GM10847 (cell line): ENCODE data around the gene PIR.
A peak's percentile ranks its signal among the peaks of the same experiment; 100 is the strongest.

ENCODE experiments used
- POLR2A ChIP-seq: IDR thresholded peaks from 2 replicates; pipeline ENCODE4 v1.6.1; 2011; ENCODE audit not compliant: insufficient read length; ENCODE audit errors: extremely low read depth

PIR gene

DNA sequence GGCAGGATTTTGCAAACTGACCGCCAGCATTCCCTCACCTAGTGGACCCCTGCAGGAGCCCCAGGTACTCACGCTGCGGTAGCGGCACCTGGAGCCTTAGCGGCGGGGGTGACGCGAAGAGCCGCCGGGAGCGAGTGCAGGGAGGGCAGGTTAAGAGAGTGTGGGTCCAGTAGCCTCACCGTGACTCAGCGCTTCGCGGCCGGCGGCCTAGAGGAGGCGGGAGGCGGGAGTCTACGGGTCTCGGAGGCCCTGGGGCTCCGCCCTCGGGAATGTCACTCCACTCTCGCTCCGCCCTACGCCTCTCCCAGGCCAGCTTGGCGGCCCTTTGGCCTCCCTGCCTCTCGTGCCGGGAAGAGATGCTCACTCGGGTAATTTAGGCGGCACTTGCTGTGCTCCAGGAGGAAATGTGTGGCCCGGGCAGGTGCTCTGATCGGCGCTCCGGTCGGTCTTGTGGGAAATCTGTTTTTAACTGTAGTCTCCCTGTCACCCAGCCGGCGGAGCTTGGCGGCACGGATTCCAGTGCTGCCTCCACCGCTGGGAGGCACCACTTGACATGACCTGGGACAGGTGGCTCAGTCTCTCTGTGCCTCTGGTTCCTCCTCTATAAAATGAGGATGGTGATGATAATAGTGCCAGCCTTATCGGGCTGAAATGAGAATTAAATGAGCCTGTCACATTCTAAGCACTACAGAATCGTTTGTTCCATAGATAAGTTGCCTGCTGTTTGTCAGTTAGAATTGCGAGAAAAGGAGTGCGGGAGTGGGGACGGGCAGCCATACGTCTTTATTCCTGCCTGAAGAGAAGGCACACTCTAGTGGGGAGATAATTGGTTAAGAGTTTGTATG lies at the start of gene PIR:
PIR (minus strand) TSS at position 216 of the 845 bp plus-strand sequence. CDS start 2,076 bp downstream, outside the sequence.
- TF ChIP-seq POLR2A: peak; percentile 19

DNA sequence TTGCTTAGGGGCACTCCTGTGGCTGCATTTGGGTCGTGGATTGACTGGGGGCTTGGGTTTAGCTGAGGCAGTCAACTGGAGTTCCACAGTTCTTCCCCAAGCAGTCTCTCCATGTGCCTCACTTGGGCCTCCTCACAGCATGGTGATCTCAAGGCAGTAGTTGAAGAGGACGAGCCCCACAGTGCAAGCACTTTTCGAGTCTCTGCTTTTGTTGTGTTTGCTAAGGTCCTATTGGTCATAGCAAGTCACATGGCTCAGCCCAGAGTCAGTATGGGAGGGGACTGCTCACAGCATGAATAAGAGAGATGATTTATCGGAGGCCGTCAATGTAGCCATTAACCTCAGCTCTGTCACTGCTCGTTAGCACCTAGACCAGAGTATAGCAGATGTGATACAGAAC lies 37.2 kb upstream of the PIR start:
- TF ChIP-seq POLR2A: no peak

DNA sequence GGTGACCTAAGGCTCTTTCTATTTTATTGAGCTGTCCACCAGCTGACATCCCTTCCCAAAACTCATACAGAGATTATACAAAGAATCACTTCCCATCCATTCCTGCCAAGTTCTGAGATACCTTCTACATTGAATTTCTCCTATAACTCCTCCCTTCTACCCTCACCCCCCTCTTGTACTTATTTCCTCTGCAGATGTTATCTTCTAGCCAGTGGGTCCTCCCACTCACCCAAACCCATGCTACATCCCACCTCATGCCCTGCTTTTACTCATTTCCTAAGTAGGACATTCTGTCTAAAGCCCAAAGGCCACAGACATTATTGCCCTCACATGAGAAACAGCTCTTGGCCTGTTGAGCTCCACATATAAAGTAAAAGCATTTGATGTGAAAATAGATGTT lies 36.0 kb upstream of the PIR start:
- no peak for TF ChIP-seq POLR2A

DNA sequence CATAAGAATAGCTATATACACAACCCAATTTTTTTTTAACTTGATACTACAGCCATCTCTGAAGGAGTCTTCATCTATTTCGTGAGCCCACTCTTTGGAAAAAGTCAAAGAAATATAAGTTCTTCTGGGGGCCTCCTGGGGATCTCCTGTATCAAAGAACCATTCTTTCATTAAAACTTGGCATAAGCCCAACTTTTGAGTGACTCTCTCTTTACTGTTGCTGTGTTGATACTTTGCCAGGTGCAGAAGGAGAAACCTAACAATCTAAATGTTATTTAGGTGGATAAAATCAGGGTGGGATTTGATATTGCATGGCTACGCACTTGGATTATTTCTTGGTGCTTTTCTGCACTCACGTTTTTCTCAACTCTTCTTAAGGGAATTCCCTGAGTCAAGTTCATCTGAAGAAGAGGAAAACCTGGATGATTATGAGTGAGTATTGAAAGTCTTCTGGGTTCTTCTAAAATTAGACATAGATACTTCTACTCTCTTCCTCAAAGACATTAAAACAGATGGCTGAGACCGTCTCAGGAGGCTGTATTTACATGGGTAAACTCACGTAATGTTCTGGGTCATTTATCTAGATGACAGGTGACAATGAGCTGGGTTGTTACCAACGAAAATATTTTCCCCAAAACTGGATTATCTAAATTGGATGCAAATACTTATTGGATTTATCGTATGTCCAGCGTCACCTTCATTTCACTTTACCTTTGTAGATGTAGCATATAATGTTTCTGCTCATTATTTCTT lies 32.7 kb upstream of the PIR start:
- no peak for TF ChIP-seq POLR2A

DNA sequence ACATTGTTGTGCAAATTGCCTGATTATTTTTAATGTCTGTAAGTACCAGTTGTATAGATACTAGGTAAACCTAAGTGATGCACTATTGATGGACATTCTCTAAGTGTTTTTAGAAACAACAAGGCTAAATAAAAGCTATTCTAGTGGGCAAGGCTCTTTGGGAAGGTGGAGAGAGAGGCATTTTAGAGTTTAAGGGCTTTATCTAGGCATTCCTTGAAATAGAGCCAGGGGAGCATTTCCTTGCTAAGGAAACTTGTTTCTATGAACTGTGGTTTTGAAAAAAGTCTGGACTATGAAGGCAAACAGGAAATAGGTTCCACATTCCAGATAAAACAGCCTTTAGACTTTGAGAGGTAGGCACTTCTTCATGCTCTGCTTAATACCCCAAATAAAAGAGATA lies 31.3 kb upstream of the PIR start:
- TF ChIP-seq POLR2A: no peak

DNA sequence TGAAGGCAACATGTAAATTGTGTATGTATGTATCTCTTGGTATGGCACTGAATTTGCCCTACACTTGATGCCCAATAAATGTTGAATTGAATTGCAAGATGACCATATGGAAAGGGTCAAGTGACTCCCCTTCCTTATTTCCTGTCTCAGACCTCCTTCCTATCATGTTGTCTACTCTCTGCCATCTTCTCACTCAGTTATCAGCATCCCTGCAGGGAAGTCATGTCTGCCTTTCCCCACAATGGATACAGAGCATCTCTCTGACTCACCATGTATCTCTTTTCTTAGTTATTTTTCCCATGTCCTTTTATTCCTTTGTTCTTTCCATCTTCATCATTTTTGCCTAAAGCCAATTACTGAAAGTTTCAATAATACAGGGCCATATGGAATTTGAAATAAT lies 30.0 kb upstream of the PIR start:
- TF ChIP-seq POLR2A: no peak

DNA sequence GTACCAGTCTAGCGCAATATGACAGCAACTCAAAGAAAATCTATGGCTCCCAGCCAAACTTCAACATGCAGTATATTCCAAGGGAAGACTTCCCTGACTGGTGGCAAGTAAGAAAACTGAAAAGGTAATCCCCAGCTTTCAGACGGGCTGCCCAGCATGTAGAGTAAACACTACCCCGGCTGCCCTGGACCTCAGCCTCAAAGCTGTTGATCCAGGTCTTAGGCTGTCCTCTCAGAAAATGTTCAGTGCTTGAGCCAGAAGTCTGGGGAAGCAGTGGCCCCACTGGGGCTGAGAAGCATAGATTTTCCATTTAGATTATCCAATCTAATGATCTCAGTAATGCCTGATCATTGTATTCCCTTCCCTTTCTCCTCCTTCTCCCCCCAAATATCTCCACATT lies 29.3 kb upstream of the PIR start:
- no peak for TF ChIP-seq POLR2A

DNA sequence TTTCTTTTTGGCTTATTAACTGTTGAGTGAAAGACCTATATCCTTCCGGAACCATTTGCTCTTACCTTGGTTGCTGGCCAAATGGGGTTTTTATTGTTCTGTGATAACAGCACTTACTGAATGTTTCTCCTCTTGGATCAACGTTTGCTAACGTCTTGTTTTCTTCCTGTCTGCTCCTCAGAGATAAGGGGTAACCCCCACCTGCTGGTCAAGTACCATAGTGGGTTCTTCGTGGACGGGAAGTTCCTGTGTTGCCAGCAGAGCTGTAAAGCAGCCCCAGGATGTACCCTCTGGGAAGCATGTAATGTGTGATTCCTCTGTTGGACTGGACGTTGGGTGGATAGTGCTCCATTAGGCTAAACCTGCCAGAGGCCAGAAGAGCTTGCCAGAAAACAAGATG lies 22.8 kb upstream of the PIR start:
- no peak for TF ChIP-seq POLR2A

DNA sequence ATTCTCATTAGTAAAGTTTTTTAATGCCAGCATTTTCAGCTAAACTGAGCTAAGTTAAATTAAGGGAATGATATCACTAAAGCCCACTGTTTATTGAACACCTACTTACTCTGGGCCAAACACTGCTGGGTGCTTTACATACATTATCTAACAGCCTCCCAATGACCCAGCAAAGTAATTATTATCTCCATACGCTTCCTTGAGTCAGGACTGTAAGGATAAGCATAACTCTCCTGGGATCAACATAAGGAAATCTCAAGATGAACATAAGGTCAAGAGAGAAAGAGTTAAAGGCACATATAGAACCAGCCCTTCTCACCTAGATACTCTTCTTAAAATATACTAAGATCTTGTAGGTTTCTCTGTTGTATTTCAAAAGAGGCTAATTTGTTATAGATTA lies 21.1 kb upstream of the PIR start:
- TF ChIP-seq POLR2A: no peak

DNA sequence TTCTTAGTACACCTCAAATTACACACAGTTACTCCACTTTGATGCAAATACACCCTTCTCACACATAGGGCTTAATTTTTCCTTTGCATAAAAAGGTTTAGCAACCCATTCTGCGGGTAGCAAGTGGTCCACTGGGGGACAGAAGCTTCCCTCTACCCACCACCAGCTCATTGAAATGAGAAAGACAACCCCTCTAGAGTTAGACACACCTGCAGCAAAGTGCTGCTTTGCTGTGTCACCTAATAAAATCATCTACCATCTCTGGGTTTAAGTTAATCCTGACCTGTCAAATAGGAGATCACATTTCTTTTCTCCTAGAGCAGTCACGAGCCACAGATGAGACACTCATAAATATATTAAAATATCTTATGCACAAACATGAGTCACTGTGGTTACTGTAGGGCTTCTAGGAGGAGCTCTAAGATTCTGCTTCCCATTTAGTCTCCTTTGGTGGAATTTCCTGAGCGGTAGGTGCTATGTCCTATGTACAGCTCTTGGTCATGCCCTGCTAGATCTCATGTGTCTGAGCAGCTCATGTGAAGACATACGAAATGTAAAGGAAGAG lies 19.4 kb upstream of the PIR start:
- TF ChIP-seq POLR2A: no peak

DNA sequence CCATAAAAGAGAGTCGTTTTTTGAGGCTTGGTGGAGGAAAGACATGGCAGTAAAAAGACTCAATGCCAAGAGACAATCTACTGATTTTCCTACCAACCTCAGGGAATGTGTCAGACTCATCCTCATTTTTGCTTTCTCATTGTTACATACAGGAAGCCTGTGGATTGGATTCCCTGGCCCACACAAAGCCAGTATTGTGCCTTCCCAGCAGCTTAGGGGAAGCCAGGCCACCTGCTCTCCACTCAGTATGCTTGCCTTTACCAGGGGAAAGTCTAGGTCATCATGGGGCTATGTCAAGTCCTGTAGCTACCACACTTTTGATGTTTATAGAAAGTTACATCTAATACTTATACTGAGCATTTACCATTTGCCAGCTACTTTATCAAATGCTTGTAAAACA lies 18.4 kb upstream of the PIR start:
- no peak for TF ChIP-seq POLR2A

DNA sequence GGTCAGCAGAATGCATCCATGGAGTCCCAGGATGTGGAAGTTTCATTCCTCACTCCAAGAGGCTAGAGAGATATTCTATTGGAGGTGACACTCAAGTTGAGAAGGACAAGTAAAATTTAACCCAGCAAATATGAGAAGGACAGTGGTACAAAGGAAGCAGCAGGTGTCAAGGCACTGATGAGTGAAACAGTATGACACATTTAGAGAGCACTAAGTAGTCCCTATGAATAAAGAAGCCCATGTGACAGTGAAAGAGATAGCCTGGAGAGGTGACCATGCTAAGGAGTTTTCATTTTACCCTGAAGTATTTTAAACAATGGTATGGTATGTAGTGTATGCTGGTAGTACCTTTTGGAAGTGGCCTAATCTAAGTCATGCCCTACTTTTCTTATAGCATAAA lies 16.7 kb upstream of the PIR start:
- no peak for TF ChIP-seq POLR2A

DNA sequence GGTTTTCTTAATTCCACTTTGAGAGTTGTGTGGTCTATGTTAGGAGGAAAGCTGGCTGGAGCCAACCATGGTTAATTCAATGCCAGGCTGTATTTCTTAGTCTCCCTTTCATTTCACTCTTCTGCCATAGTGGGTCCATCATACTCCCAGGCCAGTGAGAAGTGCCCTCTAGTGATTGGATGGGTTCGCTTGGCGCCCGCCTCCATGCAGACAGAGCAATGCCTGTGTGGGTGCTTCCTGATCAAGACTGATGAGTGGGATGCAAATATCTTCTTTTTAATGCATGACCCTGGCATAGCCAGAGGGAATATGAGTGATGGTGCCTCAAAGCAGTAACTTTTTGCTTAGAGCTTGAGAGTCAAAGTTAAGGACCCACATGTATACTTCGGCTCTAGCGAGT lies 13.9 kb upstream of the PIR start:
- no peak for TF ChIP-seq POLR2A

DNA sequence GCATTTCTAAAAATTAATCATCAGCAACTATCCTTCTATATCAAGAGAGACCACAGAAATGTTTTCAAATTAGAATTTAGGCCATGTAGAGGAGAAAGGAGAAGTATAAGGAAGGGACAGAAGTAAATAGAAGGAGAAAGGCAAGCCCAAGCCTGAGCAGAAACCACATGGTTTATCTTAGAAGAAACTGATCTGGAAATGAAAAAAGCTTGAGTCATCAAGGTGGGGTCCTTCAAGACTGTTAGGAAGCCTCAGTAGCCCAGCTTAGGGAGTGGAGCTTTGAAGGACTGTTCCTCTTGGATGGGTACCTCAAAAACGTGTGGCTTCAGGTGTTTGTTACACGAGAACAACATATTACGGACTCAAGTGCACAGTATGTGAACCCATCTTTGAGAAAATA lies 12.0 kb upstream of the PIR start:
- TF ChIP-seq POLR2A: no peak

DNA sequence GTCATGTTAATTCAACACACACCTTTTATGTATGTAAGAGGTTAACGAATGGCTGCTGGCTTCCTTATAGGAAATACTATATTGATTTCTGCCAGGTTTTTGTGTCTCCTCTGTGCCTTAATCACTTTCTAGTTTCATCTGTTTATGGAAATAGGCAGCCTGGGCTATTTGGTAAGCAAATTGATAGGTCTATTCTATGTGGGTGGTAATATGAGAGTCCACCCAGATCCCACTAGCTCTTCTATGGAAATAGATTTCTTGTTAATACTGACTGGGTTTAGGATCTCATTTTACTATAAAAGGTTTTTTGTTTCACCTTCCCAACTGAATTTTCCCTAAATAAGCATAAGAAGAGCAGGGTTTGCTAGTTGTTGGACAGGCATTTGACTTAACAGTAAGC lies 11.5 kb upstream of the PIR start:
- TF ChIP-seq POLR2A: no peak

DNA sequence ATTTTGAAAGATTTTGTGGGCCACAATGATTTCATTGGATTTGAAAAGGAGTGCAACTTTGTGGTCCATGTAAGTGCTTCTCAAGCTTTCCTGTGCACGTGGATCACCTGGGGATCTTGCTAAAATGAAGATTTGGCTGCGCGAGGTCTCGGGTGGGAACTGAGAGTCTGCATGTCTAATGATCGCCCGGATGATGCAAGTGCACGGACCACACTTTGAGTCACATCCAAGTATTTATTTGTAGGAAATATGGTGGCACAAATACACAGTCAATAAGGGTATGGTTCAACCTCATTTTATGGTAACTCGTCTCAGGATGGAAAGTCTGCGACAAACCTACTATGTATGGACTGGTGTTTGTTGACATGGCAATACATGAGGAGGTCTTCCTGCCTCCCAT lies 8.4 kb upstream of the PIR start:
- no peak for TF ChIP-seq POLR2A
